DMS 273 (cell line): ENCODE measurements around the gene SHANK3.
"Not testable (repeated sequence)": the region's sequence is repeated elsewhere in the genome, so short reads cannot be mapped to it uniquely, and the experiment has no call there.

Source experiments
- DNase-seq: peaks from one replicate; lab custom pipeline; 2025; ENCODE audit not compliant: unreplicated experiment; lab: John Stamatoyannopoulos, UW

The SHANK3 gene

GRCh38 chr22:50672471-50673230 is at the start of gene SHANK3:
Gene SHANK3, plus strand, starts transcription at chr22:50672823.
- no peak for DNase-seq

GRCh38 chr22:50624347-50625130 is 48.1 kb upstream of the SHANK3 start:
- no peak for DNase-seq

GRCh38 chr22:50625131-50625567 is 47.5 kb upstream of the SHANK3 start:
- DNase-seq, result no peak

GRCh38 chr22:50625568-50626313 is 46.9 kb upstream of the SHANK3 start:
- DNase-seq, result no peak

- no peak for DNase-seq
Observed at GRCh38 chr22:50626314-50626849, 46.2 kb upstream of the SHANK3 start.

GRCh38 chr22:50626850-50627641 is 45.6 kb upstream of the SHANK3 start:
- peak; percentile 44 for DNase-seq

GRCh38 chr22:50627642-50628542 is 44.7 kb upstream of the SHANK3 start, which contains the start of gene ARSA:
Gene ARSA, minus strand, starts transcription at chr22:50628152. Its CDS starts 373 bp downstream, at chr22:50627779.
- DNase-seq, result peak; percentile 81

- no peak for DNase-seq
Observed at GRCh38 chr22:50628543-50629134, 44.0 kb upstream of the SHANK3 start.

- DNase-seq, result peak; percentile 22
Observed at GRCh38 chr22:50630376-50630775, 42.2 kb upstream of the SHANK3 start.

GRCh38 chr22:50633086-50633485 is 39.5 kb upstream of the SHANK3 start:
- no peak for DNase-seq

- DNase-seq, result no peak
Observed at GRCh38 chr22:50633771-50634170, 38.9 kb upstream of the SHANK3 start.

GRCh38 chr22:50635591-50635990 is 37.0 kb upstream of the SHANK3 start:
- DNase-seq, result no peak

GRCh38 chr22:50640296-50640695 is 32.3 kb upstream of the SHANK3 start:
- DNase-seq, result not testable (repeated sequence)

GRCh38 chr22:50640857-50641647 is 31.6 kb upstream of the SHANK3 start:
- no peak for DNase-seq

- DNase-seq, result peak; percentile 83
Observed at GRCh38 chr22:50641696-50642607, 30.7 kb upstream of the SHANK3 start.

GRCh38 chr22:50643021-50643820 is 29.4 kb upstream of the SHANK3 start:
- not testable (repeated sequence) for DNase-seq
